PC-9 (cell line): ENCODE data around the gene GRIN2D. TPM values are rescaled to one million over a fixed set of nuclear protein-coding genes. Genes with fewer than 3 reads are reported as not detected.

Source experiments
- BruUV-seq: library from RNA; stranded (reverse); fragments of 400-500 nt; replicated peaks from 2 replicates; lab custom pipeline; 2021; lab: Mats Ljungman, UMichigan
- CTCF ChIA-PET: fragments of 300-600 bp; sonication (Branson Sonifier 250); formaldehyde crosslinking; loops from one replicate; lab custom pipeline; 2022; ENCODE audit warnings: antibody characterized with exemption; lab: Charles Lee
- POLR2A ChIA-PET: fragments of 300-600 bp; sonication (Branson Sonifier 250); formaldehyde crosslinking; loops from one replicate; lab custom pipeline; 2022; ENCODE audit warnings: antibody characterized with exemption; ENCODE audit not compliant: unreplicated experiment; lab: Charles Lee
- DNase-seq, 2 experiments: peaks; one replicate each; pipeline versions ENCODE4 v3.0.0 to v3.0.0-alpha.2; 2015 to 2022; ENCODE audit warnings: mixed read lengths in 1 of 2
- H2AFZ ChIP-seq: fragments of 200-600 bp; sonication (generic); 2 replicates; pipeline ENCODE4 v1.8.1; 2017; ENCODE audit warnings: antibody characterized with exemption
- H3F3A ChIP-seq: fragments of 200-600 bp; sonication (generic); 2 replicates; pipeline ENCODE4 v1.8.1; 2017; ENCODE audit warnings: antibody characterized with exemption, mild to moderate bottlenecking, low read depth; ENCODE audit not compliant: insufficient read depth
- H3K27ac ChIP-seq: fragments of 200-600 bp; sonication (generic); 2 replicates; pipeline ENCODE4 v1.6.1; 2016; ENCODE audit warnings: mixed run types
- H3K27me3 ChIP-seq: fragments of 200-600 bp; sonication (generic); 2 replicates; pipeline ENCODE4 v1.6.1; 2016; ENCODE audit warnings: low read depth, mixed run types; ENCODE audit not compliant: insufficient read depth
- H3K36me3 ChIP-seq: fragments of 200-600 bp; sonication (generic); 2 replicates; pipeline ENCODE4 v1.6.1; 2016; ENCODE audit warnings: low read depth, mixed run types
- H3K4me1 ChIP-seq: fragments of 200-600 bp; sonication (generic); replicated peaks from 2 replicates; pipeline ENCODE4 v1.6.1; 2016; ENCODE audit warnings: mixed run types; ENCODE audit not compliant: insufficient read depth
- H3K4me2 ChIP-seq: fragments of 200-600 bp; sonication (generic); 2 replicates; pipeline ENCODE4 v1.6.1; 2017; ENCODE audit warnings: mixed run types
- H3K4me3 ChIP-seq: fragments of 200-600 bp; sonication (generic); 2 replicates; pipeline ENCODE4 v1.6.1; 2016; ENCODE audit warnings: mixed run types
- H3K79me2 ChIP-seq: fragments of 200-600 bp; sonication (generic); 2 replicates; pipeline ENCODE4 v1.6.1; 2017; ENCODE audit warnings: low read depth, mixed run types
- H3K9me2 ChIP-seq: fragments of 200-600 bp; sonication (generic); 2 replicates; pipeline ENCODE4 v1.8.1; 2017; ENCODE audit warnings: mild to moderate bottlenecking; ENCODE audit not compliant: insufficient read depth
- H3K9me3 ChIP-seq: fragments of 200-600 bp; sonication (generic); 2 replicates; pipeline ENCODE4 v1.8.1; 2016; ENCODE audit warnings: low read depth; ENCODE audit not compliant: insufficient read depth
- H4K20me1 ChIP-seq: fragments of 200-600 bp; sonication (generic); 2 replicates; pipeline ENCODE4 v1.8.1; 2017; ENCODE audit not compliant: insufficient read depth
- EZH2 ChIP-seq: fragments of 200-600 bp; sonication (generic); IDR thresholded peaks from 2 replicates; pipeline ENCODE4 v1.8.0; 2017; ENCODE audit warnings: antibody characterized with exemption, low read depth
- intact Hi-C: fragments of 100-400 bp; cut with micrococcal nuclease; formaldehyde crosslinking; loops from one replicate; pipeline ENCODE4 v1.10.0; 2022; ENCODE audit not compliant: unreplicated experiment
- total RNA-seq: library from RNA; stranded (reverse); gene quantifications from 2 replicates; pipeline ENCODE4 v1.2.3, GENCODE V29; 2021
- TF ChIP-seq, protein P1 (sequence below): fragments of 200-600 bp; sonication (generic); conservative IDR thresholded peaks from 2 replicates; pipeline ENCODE4 v1.6.1; 2017; ENCODE audit warnings: mixed run types, antibody characterized with exemption, mild to moderate bottlenecking, moderate library complexity

The GRIN2D gene
- total RNA-seq, 1 experiment from 2014 or later = 3.8 TPM

GRCh38 chr19:48363810-48364597 is 29.5 kb upstream of the GRIN2D start, which contains the start of the genes SYNGR4 and TMEM143:
TSS of gene SYNGR4 (plus strand) at chr19:48364367. CDS start at chr19:48365843, 1,476 bp downstream.
TSS of gene TMEM143 (minus strand) at chr19:48363940. CDS start at chr19:48363920, 20 bp downstream.
- Histone ChIP-seq H3F3A (peaks cover 25% of the 10 kb centered on the region; the same call in 1 of the 2 replicates), H3K9me3 (no peaks in the 10 kb centered on the region), H3K27me3 (no peaks in the 10 kb centered on the region), H3K27ac (peak within 1 kb of the TSS; percentile 63), H3K79me2 (no peaks in the 10 kb centered on the region), H3K4me2 (peak within 1 kb of the TSS; percentile 93), H3K4me1 (peaks cover 7% of the 10 kb centered on the region), H3K4me3 (peak within 1 kb of the TSS; percentile 72), H3K36me3 (no peaks in the 10 kb centered on the region), H2AFZ (peak within 1 kb of the TSS; percentile 89), H4K20me1 (no peaks in the 10 kb centered on the region), H3K9me2 (no peaks in the 10 kb centered on the region)
- BruUV-seq = no TSS peak
- TF ChIP-seq, protein P1, sequence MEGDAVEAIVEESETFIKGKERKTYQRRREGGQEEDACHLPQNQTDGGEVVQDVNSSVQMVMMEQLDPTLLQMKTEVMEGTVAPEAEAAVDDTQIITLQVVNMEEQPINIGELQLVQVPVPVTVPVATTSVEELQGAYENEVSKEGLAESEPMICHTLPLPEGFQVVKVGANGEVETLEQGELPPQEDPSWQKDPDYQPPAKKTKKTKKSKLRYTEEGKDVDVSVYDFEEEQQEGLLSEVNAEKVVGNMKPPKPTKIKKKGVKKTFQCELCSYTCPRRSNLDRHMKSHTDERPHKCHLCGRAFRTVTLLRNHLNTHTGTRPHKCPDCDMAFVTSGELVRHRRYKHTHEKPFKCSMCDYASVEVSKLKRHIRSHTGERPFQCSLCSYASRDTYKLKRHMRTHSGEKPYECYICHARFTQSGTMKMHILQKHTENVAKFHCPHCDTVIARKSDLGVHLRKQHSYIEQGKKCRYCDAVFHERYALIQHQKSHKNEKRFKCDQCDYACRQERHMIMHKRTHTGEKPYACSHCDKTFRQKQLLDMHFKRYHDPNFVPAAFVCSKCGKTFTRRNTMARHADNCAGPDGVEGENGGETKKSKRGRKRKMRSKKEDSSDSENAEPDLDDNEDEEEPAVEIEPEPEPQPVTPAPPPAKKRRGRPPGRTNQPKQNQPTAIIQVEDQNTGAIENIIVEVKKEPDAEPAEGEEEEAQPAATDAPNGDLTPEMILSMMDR = no peak
- TF ChIP-seq EZH2 = no peak
- DNase-seq = peak; percentile 99 to 100
- ChIA-PET CTCF (interaction anchor here (0.5 to 1.8 kb wide), 8 partner anchors 13 to 124 kb away, joined by 3 to 14 read pairs (median 4); a partner anchor contains a TSS), POLR2A (interaction anchor here (0.6 to 2.7 kb wide), 17 partner anchors 27 to 1123 kb away, joined by 3 to 28 read pairs (median 6); partner anchors contain the start of genes DHX34, KDELR1 and SPHK2)
- intact Hi-C loops = loop anchor here (1.0 to 5.0 kb wide), 2 partner anchors 27 to 42 kb away; partner anchors contain the start of gene KDELR1

GRCh38 chr19:48364598-48365348 is 28.7 kb upstream of the GRIN2D start:
- no peak for TF ChIP-seq EZH2
- TF ChIP-seq, protein P1 = no peak
- peak overlapping the region; percentile 79 for H2AFZ ChIP-seq
- intact Hi-C loops = loop anchor here (1.0 to 5.0 kb wide), 2 partner anchors 27 to 42 kb away; partner anchors contain the start of gene KDELR1
- H3K4me3 ChIP-seq = peak overlapping the region; percentile 55; the same call in 1 of the 2 replicates
- H3K4me1 ChIP-seq = peaks cover 7% of the 10 kb centered on the region
- H3K27me3 ChIP-seq = no peaks in the 10 kb centered on the region
- no peaks in the 10 kb centered on the region for H4K20me1 ChIP-seq
- BruUV-seq = TSS peak; percentile 98
- H3F3A ChIP-seq = peaks cover 25% of the 10 kb centered on the region; the same call in 1 of the 2 replicates
- H3K9me3 ChIP-seq = no peaks in the 10 kb centered on the region
- H3K4me2 ChIP-seq = peak overlapping the region; percentile 79
- H3K79me2 ChIP-seq = no peaks in the 10 kb centered on the region
- H3K27ac ChIP-seq = peak overlapping the region; percentile 62
- H3K9me2 ChIP-seq = no peaks in the 10 kb centered on the region
- DNase-seq = no peak
- ChIA-PET CTCF (interaction anchor here (1.2 kb wide), 1 partner anchor 43 kb away, joined by 3 read pairs; a partner anchor contains a TSS), POLR2A (interaction anchor here (0.6 to 2.7 kb wide), 8 partner anchors 26 to 359 kb away, joined by 4 to 11 read pairs (median 6); partner anchors contain the start of gene KDELR1)
- H3K36me3 ChIP-seq = no peaks in the 10 kb centered on the region

GRCh38 chr19:48365602-48366001 is 27.9 kb upstream of the GRIN2D start:
- Histone ChIP-seq H3K9me2 (no peaks in the 10 kb centered on the region), H3K9me3 (no peaks in the 10 kb centered on the region), H3K36me3 (no peaks in the 10 kb centered on the region), H2AFZ (no peak overlapping the region), H3F3A (peaks cover 25% of the 10 kb centered on the region; the same call in 1 of the 2 replicates), H4K20me1 (no peaks in the 10 kb centered on the region), H3K27me3 (no peaks in the 10 kb centered on the region), H3K79me2 (no peaks in the 10 kb centered on the region), H3K4me2 (no peak overlapping the region), H3K4me3 (no peak overlapping the region), H3K27ac (no peak overlapping the region), H3K4me1 (peaks cover 7% of the 10 kb centered on the region)
- CTCF ChIA-PET = interaction anchor here (0.5 kb wide), 1 partner anchor 95 kb away, joined by 4 read pairs; no protein-coding TSS in a partner anchor
- DNase-seq = no peak
- BruUV-seq = no TSS peak
- POLR2A ChIA-PET = no interaction called here
- intact Hi-C loops = no loop called here
- TF ChIP-seq, protein P1 = no peak
- no peak for TF ChIP-seq EZH2
